HG03457 (cell line): ENCODE measurements around the gene PPP1CA.
A peak's percentile ranks its signal among the peaks of the same experiment; 100 is the strongest.

ENCODE experiments used
- ATAC-seq: cut with Tn5 transposase; IDR thresholded peaks from one replicate; pipeline ENCODE4 v1.9.1; 2021; ENCODE audit warnings: moderate number of reproducible peaks; ENCODE audit not compliant: unreplicated experiment

Gene PPP1CA

GRCh38 chr11:67354075-67355022 is 47.3 kb downstream of the PPP1CA start:
- ATAC-seq: no peak

GRCh38 chr11:67353317-67354074 is 48.2 kb downstream of the PPP1CA start, which contains the start of gene POLD4:
POLD4 (minus strand) TSS chr11:67353546; CDS start chr11:67353399, 147 bp downstream.
- ATAC-seq: peak; percentile 57

- ATAC-seq: no peak
Observed at GRCh38 chr11:67352546-67353316, 48.9 kb downstream of the PPP1CA start.

- ATAC-seq: no peak
Observed at GRCh38 chr11:67351275-67352005, 50.2 kb downstream of the PPP1CA start.

GRCh38 chr11:67349928-67350465 is 51.7 kb downstream of the PPP1CA start:
- no peak for ATAC-seq

- no peak for ATAC-seq
Observed at GRCh38 chr11:67349457-67349856, 52.2 kb downstream of the PPP1CA start.

GRCh38 chr11:67349036-67349435 is 52.6 kb downstream of the PPP1CA start:
- no peak for ATAC-seq
